Stimulated activated CD4-positive, alpha-beta T cell treated with anti-CD3 and anti-CD28 coated beads, Interleukin-1b, Interleukin-23, amount 100 ng/mL, for 1 hour (primary cell): ENCODE data around the gene PAF1.
"Not testable (repeated sequence)": the region's sequence is repeated elsewhere in the genome, so short reads cannot be mapped to it uniquely, and the experiment has no call there.

Experiments used
- DNase-seq, 2 donors: peaks; one replicate each; pipeline ENCODE4 v3.0.0-alpha.2; 2020; ENCODE audit warnings: low read depth in 2 of 2

Gene PAF1

DNA sequence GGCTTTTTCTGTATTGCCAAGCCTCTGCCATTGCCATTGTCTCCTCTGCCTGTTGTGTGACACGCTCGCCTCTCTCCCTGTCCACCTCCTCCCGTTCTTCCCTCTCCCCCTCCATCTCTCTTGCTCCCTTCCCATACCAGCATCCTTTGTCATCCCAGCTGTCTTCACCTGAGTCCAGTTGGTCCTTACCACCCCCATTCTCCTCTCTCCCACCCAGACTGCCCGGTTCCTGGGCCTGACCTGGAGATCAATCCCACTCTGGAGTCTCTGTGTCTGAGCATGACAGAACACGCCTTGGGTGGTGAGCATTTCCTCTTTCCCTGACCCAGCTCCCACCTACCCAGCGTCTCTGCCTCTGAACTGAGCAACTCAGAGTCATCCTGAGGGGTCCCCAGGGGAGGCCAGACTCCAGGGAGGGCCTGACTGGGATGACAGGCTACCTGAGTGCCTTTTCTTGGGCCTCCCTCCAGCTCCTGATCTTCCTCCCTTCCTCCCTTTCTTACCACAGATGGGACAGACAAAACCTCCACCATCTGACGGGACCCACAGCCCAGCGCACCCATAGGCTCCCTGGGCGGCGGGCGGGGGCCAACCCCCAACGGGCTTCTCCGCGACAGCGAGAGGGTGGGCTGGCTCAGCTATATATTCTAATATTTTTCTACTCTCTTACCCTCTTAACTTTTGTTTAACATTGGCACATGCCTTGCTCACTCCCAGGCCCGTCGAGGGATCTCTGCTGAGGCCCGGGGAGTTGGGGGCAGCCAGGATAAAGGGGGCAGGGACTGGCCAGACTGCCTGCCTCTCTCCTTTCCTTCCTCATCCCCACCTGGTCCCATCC lies 7.7 kb downstream of the PAF1 start:
- DNase-seq: no peak

DNA sequence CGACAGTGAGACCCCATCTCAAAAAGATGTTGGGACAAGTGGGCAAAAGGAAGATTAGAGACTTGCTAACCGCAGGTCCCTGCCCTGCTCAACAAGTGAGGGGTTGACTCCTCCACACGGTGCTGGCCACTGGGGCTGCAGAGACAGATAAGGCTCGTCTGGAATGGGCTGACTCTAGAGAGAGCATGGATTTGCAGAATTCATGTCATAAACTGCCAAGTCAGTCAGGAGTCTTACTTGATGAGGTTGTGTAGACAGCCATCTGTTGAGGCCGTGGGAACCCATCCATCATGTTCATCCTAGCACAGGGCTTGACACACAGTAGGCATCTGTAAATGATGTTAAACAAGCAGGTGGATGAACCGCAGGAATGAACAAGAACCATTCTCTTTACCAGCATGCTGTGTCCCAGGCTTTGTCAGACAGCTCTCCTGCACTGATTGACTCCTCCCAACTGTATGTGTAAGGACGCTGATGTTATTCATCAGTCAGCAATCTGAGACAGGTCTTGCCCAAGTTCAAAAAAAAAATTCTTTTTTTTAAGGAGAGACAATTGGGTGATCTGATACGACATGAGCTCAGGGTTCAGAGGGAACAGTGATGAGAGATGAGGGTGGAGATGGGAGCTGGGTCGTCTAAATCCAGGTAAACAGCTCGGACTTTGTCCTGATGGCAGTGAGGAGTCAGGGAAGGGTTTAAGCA lies 8.8 kb downstream of the PAF1 start:
- DNase-seq: no peak

DNA sequence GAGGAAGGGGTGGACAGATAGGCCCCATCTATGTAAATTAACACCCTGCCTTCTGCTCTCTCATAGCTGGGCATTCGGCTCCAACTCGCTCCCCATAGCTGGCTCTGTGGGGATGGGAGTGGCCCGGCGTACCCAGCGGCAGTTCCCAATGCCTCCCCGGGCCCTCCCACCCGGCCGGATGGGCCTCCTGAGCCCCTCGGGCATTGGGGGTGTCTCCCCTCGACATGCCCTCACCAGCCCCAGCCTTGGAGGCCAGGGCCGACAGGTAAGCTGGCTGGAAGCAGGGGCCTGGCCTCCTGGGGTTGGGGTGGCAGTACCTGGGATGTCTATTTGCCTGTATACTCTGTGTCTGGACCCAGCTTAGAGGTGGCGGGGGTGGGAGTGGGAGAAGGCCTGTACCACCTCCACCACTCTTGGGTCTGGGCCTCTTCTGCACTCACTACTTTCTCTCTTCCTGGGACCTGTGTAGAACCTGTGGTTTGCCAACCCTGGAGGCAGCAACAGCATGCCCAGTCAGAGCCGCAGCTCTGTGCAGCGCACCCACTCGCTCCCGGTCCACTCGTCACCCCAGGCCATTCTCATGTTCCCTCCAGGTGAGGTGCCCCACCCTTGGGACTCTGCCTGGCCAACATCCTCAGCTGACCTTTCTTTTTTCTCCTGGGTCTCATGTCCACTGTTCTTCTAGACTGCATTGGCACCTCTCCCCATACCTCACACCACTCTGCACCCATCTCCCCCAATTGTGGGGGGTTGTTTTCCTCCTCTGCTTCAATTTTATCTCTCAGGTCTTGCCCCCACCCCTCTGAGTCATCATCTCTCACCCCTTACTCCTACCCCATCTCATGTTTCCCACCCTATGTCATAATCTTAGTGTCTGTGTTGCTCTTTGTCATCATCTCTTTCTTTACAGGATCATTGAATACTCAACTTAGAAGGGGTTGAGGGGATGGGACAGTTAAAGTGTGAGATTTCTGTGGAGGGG lies 10.1 kb downstream of the PAF1 start:
- DNase-seq: no peak

DNA sequence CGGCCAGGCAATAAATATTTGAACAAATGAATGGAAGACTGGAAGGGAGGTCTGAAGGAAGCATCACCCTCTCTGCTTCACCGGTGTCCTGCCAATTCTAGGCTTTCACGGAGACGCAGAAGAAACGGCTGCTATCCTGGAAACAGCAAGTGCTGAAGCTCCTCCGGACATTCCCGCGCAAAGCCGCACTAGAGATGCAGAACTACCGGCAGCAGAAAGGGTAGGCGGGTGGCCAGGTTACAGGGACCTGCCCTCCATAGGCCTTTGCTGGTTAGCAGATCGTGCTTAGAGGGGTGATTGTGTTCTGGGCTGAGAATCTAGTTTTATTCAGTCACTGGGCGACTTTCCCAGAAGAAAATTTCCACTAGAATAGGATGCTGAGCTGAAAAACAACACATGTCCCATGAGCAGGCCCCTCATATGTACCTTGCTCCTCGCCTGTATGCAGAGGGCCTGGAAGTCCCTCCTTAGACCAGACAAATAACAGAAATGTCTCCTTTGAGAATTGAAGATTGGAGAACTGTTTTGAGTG lies 11.0 kb downstream of the PAF1 start:
- DNase-seq: no peak

DNA sequence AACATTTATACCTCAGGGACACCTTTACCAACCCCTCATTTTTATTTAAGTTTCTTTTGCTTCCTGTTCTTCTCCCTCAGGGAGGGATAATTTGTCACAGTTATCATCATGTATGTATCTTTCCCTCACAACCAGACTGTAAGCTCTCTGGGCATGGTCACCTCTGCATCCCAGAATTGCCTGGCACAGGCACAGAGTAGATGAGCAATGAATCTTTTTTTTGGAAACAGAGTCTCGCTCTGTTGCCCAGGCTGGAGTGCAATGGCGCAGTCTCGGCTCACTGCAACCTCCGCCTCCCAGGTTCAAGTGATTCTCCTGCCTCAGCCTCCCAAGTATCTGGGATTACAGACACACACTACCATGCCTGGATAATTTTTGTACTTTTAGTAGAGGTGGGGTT lies 11.5 kb downstream of the PAF1 start:
- not testable (repeated sequence) for DNase-seq

DNA sequence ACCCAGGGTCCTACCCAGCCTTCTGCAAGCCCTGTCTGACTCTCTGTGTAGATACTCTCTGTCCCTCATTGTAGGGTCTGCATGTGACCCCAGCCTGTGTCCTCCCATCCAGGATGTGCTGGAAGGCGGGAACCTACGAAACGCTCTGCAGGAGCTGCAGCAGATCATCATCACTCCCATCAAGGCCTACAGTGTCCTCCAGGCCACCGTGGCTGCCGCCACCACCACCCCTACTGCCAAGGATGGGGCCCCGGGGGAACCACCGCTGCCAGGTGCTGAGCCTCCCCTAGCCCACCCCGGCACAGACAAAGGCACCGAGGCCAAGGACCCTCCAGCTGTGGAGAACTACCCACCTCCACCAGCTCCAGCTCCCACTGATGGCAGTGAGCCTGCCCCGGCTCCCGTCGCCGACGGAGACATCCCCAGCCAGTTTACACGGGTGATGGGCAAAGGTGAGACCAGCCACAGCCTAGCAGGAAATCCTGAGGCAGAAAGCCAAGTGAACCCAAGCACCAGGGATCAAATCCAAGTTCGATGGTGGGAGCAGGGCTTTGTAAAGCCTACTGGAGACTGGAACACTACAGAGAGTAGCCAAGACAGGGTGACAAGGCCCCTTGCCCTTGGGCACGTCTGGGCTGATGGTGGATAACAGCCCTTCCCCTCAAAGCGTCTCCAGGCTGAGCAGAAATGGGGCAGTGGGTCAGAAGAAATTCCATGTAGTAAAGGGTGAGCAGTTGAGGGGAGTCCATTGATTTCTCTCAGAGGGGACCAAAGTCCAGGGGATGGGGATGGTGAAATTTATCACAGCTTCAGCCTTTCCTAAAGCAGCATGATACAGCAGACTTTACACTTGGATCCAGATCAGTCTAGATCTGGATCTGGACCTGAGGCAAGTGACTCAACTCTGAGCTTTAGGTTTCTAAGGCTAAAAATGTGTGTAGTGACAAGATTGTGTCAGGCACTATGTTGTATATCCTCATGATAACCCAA lies 13.2 kb downstream of the PAF1 start:
- DNase-seq: no peak

DNA sequence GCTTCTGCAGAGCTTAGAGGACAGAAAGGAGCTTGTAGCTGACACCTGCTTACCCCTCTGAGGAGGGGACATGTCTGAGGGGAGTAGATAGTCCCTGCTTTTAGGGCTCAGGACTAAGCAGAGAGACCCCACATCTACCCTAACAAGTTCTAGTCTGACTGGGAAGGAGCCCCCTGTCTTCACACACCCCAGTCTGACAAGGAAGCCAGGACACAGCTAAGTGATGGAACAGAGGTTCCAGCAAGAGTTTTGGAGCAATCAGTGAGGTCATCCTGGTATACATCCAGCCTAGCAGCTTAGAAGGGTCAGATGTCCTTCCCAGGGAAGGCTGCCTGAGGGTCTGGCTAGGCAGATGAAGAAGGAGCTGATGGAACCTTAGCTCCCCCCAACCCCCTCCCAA lies 15.0 kb downstream of the PAF1 start:
- DNase-seq: no peak

DNA sequence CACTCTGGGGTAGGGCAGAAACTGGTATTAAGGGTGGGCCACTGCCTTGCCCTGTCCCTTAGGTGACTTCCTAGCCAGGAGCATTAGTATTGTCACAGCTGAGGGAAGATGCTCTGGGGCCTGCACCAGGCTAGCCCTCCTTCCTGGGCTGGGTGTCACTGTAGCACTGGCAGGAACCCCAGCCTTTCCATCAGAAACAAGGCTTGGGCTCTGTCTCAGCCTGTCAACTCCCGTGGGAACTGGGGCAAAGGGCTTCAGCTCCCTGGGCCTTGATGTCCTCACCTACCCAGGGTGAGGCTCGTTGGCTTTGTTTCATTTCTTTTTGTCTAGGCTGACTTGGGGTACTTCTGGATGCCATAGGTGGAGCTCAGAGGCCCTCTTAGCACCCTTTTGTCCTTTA lies 18.0 kb downstream of the PAF1 start:
- no peak for DNase-seq

DNA sequence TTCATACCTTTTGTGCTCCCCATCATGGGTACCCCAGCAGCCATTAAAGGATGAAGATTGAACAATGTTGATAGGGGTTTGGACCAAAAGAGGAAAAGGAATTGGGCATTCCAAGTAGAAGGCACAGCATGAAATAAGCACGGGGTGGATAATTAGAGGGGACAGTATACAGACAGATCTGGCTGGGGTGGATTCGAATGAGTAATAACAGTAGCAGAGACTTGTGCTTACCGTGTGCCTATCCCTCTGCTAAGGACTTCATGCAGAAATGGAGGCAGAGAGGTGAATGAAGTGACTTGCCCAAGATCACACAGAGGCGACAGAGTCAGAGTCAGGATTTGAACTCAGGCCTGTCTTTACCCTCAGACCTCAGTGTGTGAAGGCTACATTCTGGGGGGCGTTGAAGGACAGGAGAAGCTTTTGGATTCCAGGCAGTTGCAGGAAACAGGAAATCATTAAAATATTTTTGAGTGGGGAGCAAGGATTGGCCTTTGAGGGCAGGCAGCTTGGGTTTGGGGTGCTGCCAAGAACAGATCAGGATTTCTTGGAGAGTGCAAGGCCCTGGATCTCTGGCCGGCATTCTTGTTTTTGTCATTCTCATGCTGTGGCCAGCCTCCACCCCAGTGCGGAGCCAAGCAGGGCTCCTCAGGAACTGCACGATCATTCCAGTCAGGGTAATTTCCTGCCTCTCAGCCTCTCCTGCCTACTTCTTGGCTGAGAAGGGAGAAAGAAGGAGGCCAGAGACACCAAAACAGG lies 18.7 kb downstream of the PAF1 start:
- no peak for DNase-seq

DNA sequence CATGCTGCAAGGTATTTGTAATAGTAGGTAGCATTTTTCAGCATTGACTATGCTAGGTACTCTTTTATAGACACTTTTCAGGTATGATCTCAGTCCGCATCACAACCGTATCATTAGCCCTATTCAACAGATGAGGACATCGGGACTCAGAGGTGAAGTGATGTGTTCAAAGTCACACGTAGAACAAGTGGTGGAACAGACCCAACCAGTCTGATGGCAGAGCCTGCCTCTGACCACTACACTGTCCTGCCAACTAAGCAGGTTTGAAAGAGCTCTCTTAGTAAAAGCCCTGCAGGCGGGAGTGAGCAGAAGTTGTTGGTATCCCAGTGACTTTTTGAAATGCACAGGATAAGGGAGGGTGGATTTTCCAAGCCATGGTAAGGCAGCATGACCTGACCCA lies 20.2 kb downstream of the PAF1 start:
- no peak for DNase-seq

DNA sequence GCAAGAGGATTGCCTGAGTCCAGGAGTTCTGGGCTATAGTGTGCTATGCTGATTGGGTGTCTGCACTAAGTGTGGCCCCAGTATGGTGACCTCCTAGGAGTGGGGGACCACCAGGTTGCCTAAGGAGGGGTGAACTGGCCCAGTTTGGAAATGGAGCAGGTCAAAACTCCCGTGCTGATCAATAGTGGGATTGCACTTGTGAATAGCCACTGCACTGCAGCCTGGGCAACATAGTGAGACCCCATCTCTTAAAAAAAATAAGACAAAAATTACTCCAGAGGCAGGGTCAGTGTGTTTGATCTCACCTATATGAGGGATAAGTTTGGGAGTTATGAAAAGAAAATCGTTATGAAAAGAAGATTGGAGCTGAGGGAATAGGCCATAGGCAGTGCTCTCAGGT lies 21.7 kb downstream of the PAF1 start:
- DNase-seq: no peak

DNA sequence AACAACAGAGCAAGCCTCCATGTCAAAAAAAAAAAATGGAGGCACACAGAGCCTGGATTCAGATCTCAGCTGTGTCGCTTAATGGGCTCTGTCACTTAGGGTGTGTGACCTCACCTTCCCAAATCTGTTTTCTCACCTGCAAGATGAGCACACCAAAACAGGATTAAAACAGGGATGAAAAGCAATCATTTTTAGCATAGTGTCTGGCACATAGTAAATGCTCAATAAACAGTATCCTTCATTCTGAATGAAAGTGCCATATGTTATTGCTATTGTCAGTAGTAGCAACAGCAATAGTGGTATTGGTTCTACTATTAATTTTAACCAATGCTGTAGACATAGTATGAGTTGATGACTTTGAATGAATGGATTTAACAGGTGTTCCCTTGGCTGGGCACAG lies 25.4 kb downstream of the PAF1 start:
- no peak for DNase-seq

DNA sequence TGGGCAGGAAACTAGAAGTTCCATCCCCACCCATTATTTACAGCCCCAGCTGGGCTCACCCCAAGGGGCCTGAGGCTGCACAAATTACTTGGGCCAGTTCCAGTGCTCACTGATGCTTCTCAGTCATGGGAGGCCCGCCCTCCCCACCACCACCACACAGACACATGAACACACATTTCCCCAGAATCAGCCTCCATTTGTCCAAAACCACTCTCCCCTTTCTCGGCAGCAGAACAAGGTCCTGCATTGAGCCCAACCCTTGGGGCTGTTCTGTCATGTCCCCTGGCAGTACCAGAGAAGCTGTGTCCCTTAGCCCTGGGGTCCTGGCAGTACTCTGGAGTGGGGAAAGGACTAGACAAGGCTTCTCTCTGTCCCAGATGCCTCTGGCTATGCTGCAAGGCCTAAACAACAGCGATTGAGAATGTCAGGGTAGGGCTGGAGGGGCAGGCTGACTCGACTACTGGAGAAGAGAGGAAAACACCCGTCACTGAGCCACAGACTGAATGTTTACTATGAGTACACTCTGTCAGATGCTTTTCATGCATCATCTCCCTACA lies 26.9 kb downstream of the PAF1 start:
- no peak for DNase-seq

DNA sequence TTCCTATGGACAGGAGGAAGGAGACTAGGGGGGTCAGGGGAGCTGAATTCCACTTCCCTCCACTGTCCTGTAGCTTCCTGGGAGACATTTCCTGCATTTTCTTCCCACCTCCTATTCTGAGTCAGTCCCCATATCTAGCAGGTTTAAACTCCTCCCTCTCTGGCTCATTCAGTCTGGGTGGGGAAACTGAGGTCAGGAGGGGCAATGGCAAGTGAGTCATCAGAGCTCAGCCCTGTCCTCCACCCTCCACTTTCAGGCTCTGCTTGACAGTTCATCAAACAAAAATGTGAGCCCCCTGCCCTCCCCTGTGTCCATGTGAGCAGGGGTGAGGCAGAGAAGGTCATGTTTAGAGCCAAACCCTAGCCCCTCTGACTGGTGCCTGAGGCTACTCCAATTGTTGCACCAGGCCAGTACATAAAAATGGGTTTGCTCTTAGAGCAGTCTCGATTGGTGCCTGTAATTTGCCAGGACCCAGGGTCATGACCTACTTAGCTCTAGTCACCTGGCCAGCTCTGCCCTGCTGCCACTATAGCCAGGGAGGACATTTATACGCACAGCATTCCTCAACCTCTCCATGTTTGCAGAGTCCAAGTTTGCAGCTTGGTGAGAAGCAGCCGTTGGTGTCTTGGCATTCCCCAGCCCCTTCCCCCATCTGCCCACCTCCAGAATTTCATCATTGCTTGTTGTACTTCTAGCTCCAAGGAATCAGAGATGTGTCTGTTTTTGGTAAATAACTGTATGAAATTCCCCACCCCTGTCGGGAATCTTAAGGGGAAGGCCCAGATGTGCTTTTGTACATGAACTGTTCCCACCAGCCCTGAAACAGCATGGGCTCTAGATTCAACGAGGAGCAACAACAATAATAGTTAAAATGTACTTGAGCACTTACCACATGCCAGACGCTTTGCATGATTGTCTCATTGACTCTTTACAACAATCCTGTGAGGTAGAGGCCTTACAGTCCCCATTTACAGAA lies 27.9 kb downstream of the PAF1 start:
- no peak for DNase-seq

DNA sequence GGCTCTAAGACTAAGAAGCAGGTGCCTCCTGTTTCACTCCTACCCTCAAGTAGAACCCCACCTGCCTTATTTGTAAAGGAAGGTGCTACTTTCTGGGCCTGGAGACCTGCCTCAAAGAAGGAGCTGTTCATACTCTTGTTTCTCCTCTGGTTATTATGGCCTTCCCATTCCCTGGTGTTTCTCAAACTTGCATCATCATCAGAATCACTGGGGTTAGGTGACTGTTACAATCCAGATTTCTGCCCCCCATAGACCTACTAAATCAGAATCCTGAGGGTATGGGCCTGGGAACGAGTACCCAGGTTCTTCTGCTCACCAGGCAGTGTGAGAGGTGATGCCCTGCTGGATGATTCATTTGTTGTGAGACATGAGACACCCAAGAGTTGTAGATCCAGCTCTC lies 30.3 kb downstream of the PAF1 start:
- DNase-seq: no peak

DNA sequence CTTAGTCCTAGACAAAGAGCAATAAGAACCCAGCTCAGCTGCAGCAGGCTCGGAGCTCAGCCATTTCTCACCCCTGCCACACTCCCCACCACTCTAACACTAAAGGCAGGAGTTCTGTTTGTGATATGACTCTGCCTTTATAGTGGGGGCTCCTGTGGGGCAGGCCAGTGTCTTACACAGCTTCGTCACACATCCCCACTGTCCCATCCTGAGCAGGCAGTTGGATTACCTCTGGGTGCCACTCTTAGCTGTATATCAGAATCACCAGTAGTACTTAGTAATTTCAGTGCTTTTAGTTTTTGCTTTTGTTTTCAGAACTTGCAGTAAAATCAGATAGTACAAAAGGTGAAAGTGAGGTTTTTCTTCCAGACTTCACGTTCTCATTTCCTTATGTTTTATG lies 31.9 kb downstream of the PAF1 start:
- no peak for DNase-seq

DNA sequence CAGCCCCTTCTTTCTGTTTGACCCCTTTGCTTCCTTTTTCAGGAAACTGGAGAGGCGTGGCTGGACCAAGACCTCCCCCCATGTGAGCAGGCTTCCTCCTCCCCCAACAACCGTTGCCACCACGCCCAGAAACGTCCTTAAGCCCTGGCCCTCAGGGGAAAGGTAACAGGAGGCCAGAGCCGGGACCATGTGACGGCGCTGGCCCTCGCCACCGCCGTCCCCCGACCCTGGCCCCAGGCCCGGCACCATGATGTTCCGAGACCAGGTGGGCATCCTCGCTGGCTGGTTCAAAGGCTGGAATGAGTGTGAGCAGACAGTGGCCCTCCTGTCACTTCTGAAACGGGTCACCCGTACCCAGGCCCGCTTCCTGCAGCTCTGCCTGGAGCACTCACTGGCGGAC lies 34.3 kb downstream of the PAF1 start:
- DNase-seq: no peak

DNA sequence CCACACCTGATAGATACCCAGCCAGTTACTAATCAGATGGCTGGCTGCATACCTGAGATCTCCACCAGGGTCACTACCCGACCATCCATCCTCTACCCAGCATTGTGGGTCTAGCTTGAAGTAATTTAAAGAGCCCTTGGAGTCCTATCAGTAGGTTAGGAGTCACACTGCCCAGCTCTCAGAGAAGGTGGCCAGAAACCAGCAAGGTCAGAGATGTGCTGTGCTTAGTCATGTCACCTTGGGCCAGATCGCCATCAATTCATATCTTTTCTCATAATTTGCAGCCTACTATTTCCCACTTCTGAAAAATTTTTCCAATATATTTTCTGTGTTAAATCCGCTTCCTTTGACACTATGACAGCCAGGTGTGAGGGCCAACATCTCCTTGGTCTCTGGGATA lies 34.8 kb downstream of the PAF1 start:
- no peak for DNase-seq

DNA sequence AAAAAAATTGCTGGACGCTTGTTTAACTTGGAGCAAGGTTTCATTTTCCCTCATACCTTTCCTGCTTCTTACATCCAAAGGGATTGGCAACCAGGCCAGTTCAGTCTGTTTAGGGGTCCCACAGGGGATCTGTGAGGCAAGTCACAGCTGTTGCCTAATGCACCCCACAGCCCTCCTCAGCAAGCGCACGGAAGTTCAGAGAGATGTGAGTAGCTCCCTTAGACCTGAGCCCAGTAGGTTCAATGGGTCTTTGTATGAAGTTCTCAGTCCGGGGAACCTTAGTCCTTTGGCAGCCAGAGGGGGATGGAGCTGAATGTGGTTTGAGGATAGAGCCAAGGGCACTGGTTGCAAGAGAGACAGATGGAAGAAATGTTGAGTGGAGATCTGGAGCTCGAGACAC lies 35.7 kb downstream of the PAF1 start:
- no peak for DNase-seq
